ENCODE measurements around the gene HMCN2. TPM values are rescaled to one million over a fixed set of nuclear protein-coding genes. Genes with fewer than 3 reads are reported as not detected.

HMCN2 gene
- total and polyA plus RNA-seq, 2 donors (not counting 1 experiment from before 2014, with no cell fraction given), result 0.01 TPM; not detected in 1

DNA sequence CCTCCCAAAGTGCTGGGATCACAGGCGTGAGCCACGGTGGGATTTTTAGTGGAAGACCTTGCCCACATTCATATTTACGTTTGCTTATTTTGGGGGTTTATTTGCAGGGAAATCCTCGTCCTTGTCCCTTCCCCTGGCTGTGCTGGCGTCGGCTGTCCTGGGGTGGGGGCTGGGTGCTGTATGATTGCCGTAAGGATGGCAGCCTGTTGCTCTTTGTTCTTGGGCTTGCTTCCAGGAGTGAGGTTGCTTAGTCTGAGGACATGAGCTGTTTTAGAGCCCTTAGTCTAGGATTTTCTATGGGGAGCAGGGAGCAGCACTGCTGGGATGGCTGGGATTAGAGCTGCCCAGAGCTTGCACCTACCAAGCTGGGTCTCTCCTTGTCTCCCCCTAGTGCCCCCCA, 93.4 kb downstream of the HMCN2 start:
- Mint-ChIP-seq H3K4me3 (no peak overlapping the region), H3K4me1 (peaks cover 23% of the 10 kb centered on the region), H3K27ac (peak overlapping the region; percentile 56), H3K27me3 (no peaks in the 10 kb centered on the region), H3K9me3 (ENCODE audit: insufficient read depth) (no peaks in the 10 kb centered on the region)
- H2AFZ ChIP-seq (ENCODE audit: insufficient read depth, low read depth, low read length, poor library complexity, severe bottlenecking), result no peak overlapping the region
- peaks cover 0 to 15% (median 0%) of the 10 kb centered on the region in 3 donors for H3K9me3 ChIP-seq (ENCODE audit: control extremely low read depth in 1 of 3, control insufficient read depth in 2 of 3, insufficient read depth in 1 of 3, low read length in 2 of 3)
- no peak overlapping the region for H3K4me3 ChIP-seq (ENCODE audit: control extremely low read depth in 1 of 5, extremely low read depth in 1 of 5, insufficient read depth in 1 of 5, low read depth in 2 of 5, low read length in 4 of 5)
- DNase-seq (no peak), ATAC-seq (ENCODE audit: low read depth) (no peak)
- no peak overlapping the region for H3K9ac ChIP-seq (ENCODE audit: low read length)
- CTCF ChIA-PET, result no interaction called here
- intact Hi-C loops (cut with micrococcal nuclease), result no loop called here
- 82% methylated on average over 2 of the region's 7 CpGs for WGBS (ENCODE audit: insufficient coverage)
- no peak overlapping the region for H3K4me2 ChIP-seq (replicated peaks; ENCODE audit: low read depth, low read length, poor library complexity, severe bottlenecking)
- H3K27me3 ChIP-seq (replicated peaks in 1 of 4; ENCODE audit: control extremely low read depth in 1 of 4, control insufficient read depth in 3 of 4, insufficient read depth in 4 of 4, low read length in 3 of 4), result peaks cover 0 to 5% (median 0%) of the 10 kb centered on the region in 4 experiments
- POLR2A ChIA-PET, result interaction anchor here (0.7 kb wide), 1 partner anchor 897 kb away, joined by 3 read pairs; no protein-coding TSS in a partner anchor
- H4K20me1 ChIP-seq (ENCODE audit: control insufficient read depth, insufficient read depth, low read length, poor library complexity, severe bottlenecking), result no peaks in the 10 kb centered on the region
- TF ChIP-seq CTCF (IDR thresholded peaks at IDR 0.05), result no peak
- TF ChIP-seq EZH2 (IDR thresholded peaks at IDR 0.05; ENCODE audit: borderline replicate concordance, insufficient read depth, low read depth, low read length, poor library complexity, severe bottlenecking), result no peak
- H3K27ac ChIP-seq (ENCODE audit: low read length in 2 of 2), result no peak overlapping the region
- peaks cover 0 to 10% of the 10 kb centered on the region in 2 donors for H3K4me1 ChIP-seq (ENCODE audit: control insufficient read depth in 2 of 2, insufficient read depth in 2 of 2, low read length in 2 of 2)
- H3K36me3 ChIP-seq (replicated peaks in 1 of 2; ENCODE audit: control extremely low read depth in 1 of 2, control insufficient read depth in 1 of 2, extremely low read depth in 1 of 2, insufficient read depth in 2 of 2, low read length in 1 of 2), result no peaks in the 10 kb centered on the region
- no peaks in the 10 kb centered on the region for H3K79me2 ChIP-seq (ENCODE audit: control insufficient read depth, insufficient read depth, low read length)

- no peak overlapping the region for H3K4me3 Mint-ChIP-seq
- H3K9ac ChIP-seq (ENCODE audit: low read length), result no peak overlapping the region
- ATAC-seq (ENCODE audit: low read depth) (no peak), DNase-seq (no peak)
- no peaks in the 10 kb centered on the region for H3K27me3 Mint-ChIP-seq
- H3K4me1 ChIP-seq (ENCODE audit: control insufficient read depth in 2 of 2, insufficient read depth in 2 of 2, low read length in 2 of 2), result peaks cover 0 to 10% of the 10 kb centered on the region in 2 donors
- no peak overlapping the region for H3K4me3 ChIP-seq (ENCODE audit: control extremely low read depth in 1 of 5, extremely low read depth in 1 of 5, insufficient read depth in 1 of 5, low read depth in 2 of 5, low read length in 4 of 5)
- no peaks in the 10 kb centered on the region for H3K36me3 ChIP-seq (replicated peaks in 1 of 2; ENCODE audit: control extremely low read depth in 1 of 2, control insufficient read depth in 1 of 2, extremely low read depth in 1 of 2, insufficient read depth in 2 of 2, low read length in 1 of 2)
- CTCF ChIA-PET, result no interaction called here
- 86% methylated on average over 9 of the region's 9 CpGs for WGBS (ENCODE audit: insufficient coverage)
- peaks cover 0 to 15% (median 0%) of the 10 kb centered on the region in 3 donors for H3K9me3 ChIP-seq (ENCODE audit: control extremely low read depth in 1 of 3, control insufficient read depth in 2 of 3, insufficient read depth in 1 of 3, low read length in 2 of 3)
- POLR2A ChIA-PET, result no interaction called here
- H3K9me3 Mint-ChIP-seq (ENCODE audit: insufficient read depth), result no peaks in the 10 kb centered on the region
- H3K4me1 Mint-ChIP-seq, result peaks cover 21% of the 10 kb centered on the region
- H3K27ac ChIP-seq (ENCODE audit: low read length in 2 of 2), result no peak overlapping the region
- H3K79me2 ChIP-seq (ENCODE audit: control insufficient read depth, insufficient read depth, low read length), result no peaks in the 10 kb centered on the region
- no peak for TF ChIP-seq EZH2 (IDR thresholded peaks at IDR 0.05; ENCODE audit: borderline replicate concordance, insufficient read depth, low read depth, low read length, poor library complexity, severe bottlenecking)
- TF ChIP-seq CTCF (IDR thresholded peaks at IDR 0.05), result no peak
- no peak overlapping the region for H3K4me2 ChIP-seq (replicated peaks; ENCODE audit: low read depth, low read length, poor library complexity, severe bottlenecking)
- peaks cover 0 to 5% (median 0%) of the 10 kb centered on the region in 4 experiments for H3K27me3 ChIP-seq (replicated peaks in 1 of 4; ENCODE audit: control extremely low read depth in 1 of 4, control insufficient read depth in 3 of 4, insufficient read depth in 4 of 4, low read length in 3 of 4)
- no peak overlapping the region for H3K27ac Mint-ChIP-seq
- no peaks in the 10 kb centered on the region for H4K20me1 ChIP-seq (ENCODE audit: control insufficient read depth, insufficient read depth, low read length, poor library complexity, severe bottlenecking)
- intact Hi-C loops (cut with micrococcal nuclease), result no loop called here
- no peak overlapping the region for H2AFZ ChIP-seq (ENCODE audit: insufficient read depth, low read depth, low read length, poor library complexity, severe bottlenecking)
These were observed 94.3 kb downstream of the HMCN2 start for GRCh38 chr9:130359819-130360218.
